Trophoblast cell (in vitro differentiated cells and primary cell): ENCODE measurements around the gene DNAJC22.

Experiments
- DNase-seq, 2 donors: peaks; one replicate each; pipeline ENCODE4 v3.0.0-alpha.2; 2016
- H2AFZ ChIP-seq: 2 replicates; pipeline ENCODE4 v1.6.1; 2013; ENCODE audit warnings: low read length, moderate library complexity, mild to moderate bottlenecking; ENCODE audit not compliant: insufficient read depth, poor library complexity
- H2AK5ac ChIP-seq: 2 replicates; pipeline ENCODE4 v1.6.1; 2013; ENCODE audit warnings: mild to moderate bottlenecking, low read length
- H2BK120ac ChIP-seq: 2 replicates; pipeline ENCODE4 v1.6.1; 2013; ENCODE audit warnings: low read length, mild to moderate bottlenecking, moderate library complexity; ENCODE audit not compliant: insufficient read depth, poor library complexity
- H2BK12ac ChIP-seq: 2 replicates; pipeline ENCODE4 v1.6.1; 2013; ENCODE audit warnings: mild to moderate bottlenecking, low read length, moderate library complexity
- H2BK5ac ChIP-seq: 2 replicates; pipeline ENCODE4 v1.6.1; 2013; ENCODE audit warnings: low read length, low read depth, moderate library complexity, mild to moderate bottlenecking; ENCODE audit not compliant: poor library complexity
- H3K14ac ChIP-seq: 2 replicates; pipeline ENCODE4 v1.6.1; 2013; ENCODE audit warnings: mild to moderate bottlenecking, low read length
- H3K18ac ChIP-seq: 2 replicates; pipeline ENCODE4 v1.6.1; 2013; ENCODE audit warnings: mild to moderate bottlenecking, low read length
- H3K23ac ChIP-seq: 2 replicates; pipeline ENCODE4 v1.6.1; 2013; ENCODE audit warnings: low read length
- H3K27ac ChIP-seq: 2 replicates; pipeline ENCODE4 v1.5.1; 2013; ENCODE audit warnings: low read depth, mild to moderate bottlenecking, inconsistent platforms, low read length, moderate library complexity
- H3K27me3 ChIP-seq: 2 replicates; pipeline ENCODE4 v1.6.1; 2013; ENCODE audit warnings: inconsistent platforms, mild to moderate bottlenecking, low read length, moderate library complexity; ENCODE audit not compliant: insufficient read depth
- H3K36me3 ChIP-seq, 2 experiments: 1 replicate in 1 of 2; 2 replicates in 1 of 2; pipeline ENCODE4 v1.6.1; 2013; ENCODE audit warnings: low read length in 2 of 2, mild to moderate bottlenecking in 2 of 2, moderate library complexity in 1 of 2; ENCODE audit not compliant: insufficient read depth in 2 of 2, control insufficient read depth in 1 of 2
- H3K4ac ChIP-seq: 2 replicates; pipeline ENCODE4 v1.6.1; 2013; ENCODE audit warnings: low read depth, mild to moderate bottlenecking, low read length, moderate library complexity
- H3K4me1 ChIP-seq, 2 experiments: 1 replicate in 1 of 2; 2 replicates in 1 of 2; pipeline ENCODE4 v1.6.1; 2013; ENCODE audit warnings: low read length in 2 of 2, mild to moderate bottlenecking in 2 of 2, moderate library complexity in 1 of 2; ENCODE audit not compliant: insufficient read depth in 2 of 2, control insufficient read depth in 1 of 2
- H3K4me2 ChIP-seq: 2 replicates; pipeline ENCODE4 v1.6.1; 2013; ENCODE audit warnings: inconsistent platforms, mild to moderate bottlenecking, low read length, moderate library complexity
- H3K4me3 ChIP-seq: 2 replicates; pipeline ENCODE4 v1.5.1; 2013; ENCODE audit warnings: mild to moderate bottlenecking, low read depth, low read length, inconsistent platforms
- H3K79me1 ChIP-seq: one replicate; pipeline ENCODE4 v1.6.1; 2013; ENCODE audit warnings: low read length
- H3K79me2 ChIP-seq: 2 replicates; pipeline ENCODE4 v1.6.1; 2013; ENCODE audit warnings: low read length, mild to moderate bottlenecking; ENCODE audit not compliant: control insufficient read depth, insufficient read depth, poor library complexity
- H3K9ac ChIP-seq: 2 replicates; pipeline ENCODE4 v1.6.1; 2013; ENCODE audit warnings: mild to moderate bottlenecking, low read length
- H3K9me3 ChIP-seq: 2 replicates; pipeline ENCODE4 v1.6.1; 2013; ENCODE audit warnings: low read depth, mild to moderate bottlenecking, control low read depth, inconsistent platforms, low read length; ENCODE audit not compliant: insufficient read depth
- H4K12ac ChIP-seq: 2 replicates; pipeline ENCODE4 v1.6.1; 2013; ENCODE audit warnings: low read depth, mild to moderate bottlenecking, low read length, moderate library complexity
- H4K8ac ChIP-seq: 2 replicates; pipeline ENCODE4 v1.6.1; 2013; ENCODE audit warnings: low read depth, mild to moderate bottlenecking, low read length, moderate library complexity
- H4K91ac ChIP-seq: one replicate; pipeline ENCODE4 v1.6.1; 2013; ENCODE audit warnings: low read depth, mild to moderate bottlenecking, low read length, moderate library complexity
- WGBS: extraction: QIAGEN DNeasy Blood & Tissue Kit; methylation state at CpG from one replicate; pipeline ENCODE4 v1.1.7; 2013; ENCODE audit warnings: missing lambda C conversion rate; ENCODE audit not compliant: insufficient read length, insufficient coverage; ENCODE audit errors: extremely low coverage; 5-methylcytosine and 5-hydroxymethylcytosine counted together

The DNAJC22 gene

DNA sequence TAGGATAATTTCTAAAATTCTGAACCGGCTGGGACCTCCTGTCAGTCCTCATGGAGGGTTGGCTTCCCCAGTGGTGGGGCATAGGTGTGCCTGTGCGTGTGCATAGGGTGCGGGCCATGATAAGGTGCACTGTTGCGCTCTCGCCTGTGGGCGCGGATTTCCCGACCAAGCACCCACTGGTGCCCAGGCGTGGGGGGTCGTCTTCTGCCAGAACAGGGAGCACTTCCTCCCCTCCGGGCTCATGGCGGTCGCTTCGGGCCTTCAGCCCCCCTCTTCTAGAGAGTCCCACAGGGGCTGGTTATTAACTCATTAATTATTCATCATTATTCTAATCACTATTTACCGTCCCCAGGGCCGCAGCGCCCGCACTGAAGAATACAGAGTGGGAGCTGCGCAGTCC is 12.5 kb upstream of the DNAJC22 start:
- H3K4me2 ChIP-seq: no peak overlapping the region
- no peak overlapping the region for H2BK5ac ChIP-seq
- whole genome bisulfite sequencing: no CpG with 5 or more reads among the region's 19 CpGs
- H3K27ac ChIP-seq: no peak overlapping the region
- H3K23ac ChIP-seq: no peak overlapping the region
- H3K4ac ChIP-seq: no peak overlapping the region
- H2AK5ac ChIP-seq: no peak overlapping the region
- H3K36me3 ChIP-seq: peaks cover 19 to 23% of the 10 kb centered on the region in 2 experiments
- no peak overlapping the region for H4K91ac ChIP-seq
- no peak overlapping the region for H3K4me3 ChIP-seq
- no peak overlapping the region for H3K18ac ChIP-seq
- H3K9ac ChIP-seq: no peak overlapping the region
- peaks cover 44% of the 10 kb centered on the region for H3K27me3 ChIP-seq
- no peak overlapping the region for H4K12ac ChIP-seq
- peaks cover 4 to 5% of the 10 kb centered on the region in 2 experiments for H3K4me1 ChIP-seq
- H2AFZ ChIP-seq: no peak overlapping the region
- H3K14ac ChIP-seq: no peak overlapping the region
- H2BK12ac ChIP-seq: no peak overlapping the region
- H4K8ac ChIP-seq: no peak overlapping the region
- DNase-seq: no peak
- no peak overlapping the region for H2BK120ac ChIP-seq
- H3K9me3 ChIP-seq: peaks cover 11% of the 10 kb centered on the region
- no peaks in the 10 kb centered on the region for H3K79me1 ChIP-seq
- H3K79me2 ChIP-seq: no peaks in the 10 kb centered on the region

- no peak overlapping the region for H3K4me3 ChIP-seq
- H3K18ac ChIP-seq: no peak overlapping the region
- peaks cover 4 to 5% of the 10 kb centered on the region in 2 experiments for H3K4me1 ChIP-seq
- WGBS: 100% methylated on average over 3 of the region's 12 CpGs
- H2AFZ ChIP-seq: no peak overlapping the region
- no peaks in the 10 kb centered on the region for H3K79me1 ChIP-seq
- no peak overlapping the region for H3K14ac ChIP-seq
- no peak for DNase-seq
- H3K23ac ChIP-seq: no peak overlapping the region
- H3K79me2 ChIP-seq: no peaks in the 10 kb centered on the region
- H3K9ac ChIP-seq: no peak overlapping the region
- H2BK5ac ChIP-seq: no peak overlapping the region
- no peak overlapping the region for H2AK5ac ChIP-seq
- H3K27me3 ChIP-seq: peaks cover 47% of the 10 kb centered on the region
- no peak overlapping the region for H4K12ac ChIP-seq
- H3K4ac ChIP-seq: no peak overlapping the region
- H4K91ac ChIP-seq: no peak overlapping the region
- H2BK12ac ChIP-seq: no peak overlapping the region
- H3K36me3 ChIP-seq: peaks cover 15 to 20% of the 10 kb centered on the region in 2 experiments
- H3K9me3 ChIP-seq: peaks cover 11% of the 10 kb centered on the region
- no peak overlapping the region for H3K4me2 ChIP-seq
- H4K8ac ChIP-seq: no peak overlapping the region
- no peak overlapping the region for H3K27ac ChIP-seq
- H2BK120ac ChIP-seq: no peak overlapping the region
Measured at GRCh38 chr12:49334681-49335080, 12.0 kb upstream of the DNAJC22 start.

GRCh38 chr12:49335118-49335954 is 11.4 kb upstream of the DNAJC22 start:
- Histone ChIP-seq H2AK5ac (no peak overlapping the region), H3K36me3 (peaks cover 10 to 13% of the 10 kb centered on the region in 2 experiments)
- no CpG with 5 or more reads among the region's 16 CpGs for WGBS

GRCh38 chr12:49335955-49336644 is 10.6 kb upstream of the DNAJC22 start:
- H3K4me3 ChIP-seq: no peak overlapping the region
- no peak overlapping the region for H3K27ac ChIP-seq
- H2BK5ac ChIP-seq: no peak overlapping the region
- H3K23ac ChIP-seq: no peak overlapping the region
- no peak overlapping the region for H2AFZ ChIP-seq
- H3K36me3 ChIP-seq: peaks cover 4 to 6% of the 10 kb centered on the region in 2 experiments
- H3K79me2 ChIP-seq: no peaks in the 10 kb centered on the region
- no peak overlapping the region for H3K14ac ChIP-seq
- H4K12ac ChIP-seq: no peak overlapping the region
- no peak overlapping the region for H4K8ac ChIP-seq
- no peak for DNase-seq
- H3K4ac ChIP-seq: no peak overlapping the region
- H3K4me1 ChIP-seq: peaks cover 4 to 5% of the 10 kb centered on the region in 2 experiments
- H3K18ac ChIP-seq: no peak overlapping the region
- WGBS: no CpG with 5 or more reads among the region's 72 CpGs
- H4K91ac ChIP-seq: no peak overlapping the region
- H3K79me1 ChIP-seq: no peaks in the 10 kb centered on the region
- H3K9me3 ChIP-seq: peaks cover 11% of the 10 kb centered on the region
- no peak overlapping the region for H2BK120ac ChIP-seq
- H3K27me3 ChIP-seq: peaks cover 59% of the 10 kb centered on the region
- no peak overlapping the region for H3K9ac ChIP-seq
- H3K4me2 ChIP-seq: peak overlapping the region; percentile 72
- H2AK5ac ChIP-seq: no peak overlapping the region
- H2BK12ac ChIP-seq: no peak overlapping the region

More at GRCh38 chr12:49335118-49335954, 11.4 kb upstream of the DNAJC22 start:
- Histone ChIP-seq H4K12ac (no peak overlapping the region), H3K27ac (no peak overlapping the region), H4K91ac (no peak overlapping the region), H2BK120ac (no peak overlapping the region), H2BK12ac (no peak overlapping the region), H3K9ac (no peak overlapping the region), H3K27me3 (peaks cover 53% of the 10 kb centered on the region), H3K4me2 (no peak overlapping the region), H3K79me2 (no peaks in the 10 kb centered on the region), H2BK5ac (no peak overlapping the region), H3K9me3 (peaks cover 11% of the 10 kb centered on the region), H2AFZ (no peak overlapping the region), H3K4ac (no peak overlapping the region), H3K79me1 (no peaks in the 10 kb centered on the region), H3K18ac (no peak overlapping the region), H3K23ac (no peak overlapping the region), H3K4me3 (no peak overlapping the region), H3K14ac (no peak overlapping the region), H3K4me1 (peaks cover 4 to 5% of the 10 kb centered on the region in 2 experiments), H4K8ac (no peak overlapping the region)
- DNase-seq: no peak
